DOHH2 (cell line): ENCODE measurements around the gene FAM53B.

Experiments used
- CTCF ChIP-seq: fragments of 200-600 bp; sonication (generic); IDR thresholded peaks from one replicate; pipeline ENCODE4 v1.5.1; 2014; ENCODE audit warnings: antibody characterized with exemption, mild to moderate bottlenecking, low read depth, low read length; ENCODE audit not compliant: poor library complexity, severe bottlenecking
- EZH2phosphoT487 ChIP-seq: fragments of 200-600 bp; sonication (generic); IDR thresholded peaks from 2 replicates; pipeline ENCODE4 v1.6.1; 2017; ENCODE audit warnings: borderline replicate concordance, mild to moderate bottlenecking, antibody characterized with exemption, low read length, moderate library complexity, mixed read lengths

DNA sequence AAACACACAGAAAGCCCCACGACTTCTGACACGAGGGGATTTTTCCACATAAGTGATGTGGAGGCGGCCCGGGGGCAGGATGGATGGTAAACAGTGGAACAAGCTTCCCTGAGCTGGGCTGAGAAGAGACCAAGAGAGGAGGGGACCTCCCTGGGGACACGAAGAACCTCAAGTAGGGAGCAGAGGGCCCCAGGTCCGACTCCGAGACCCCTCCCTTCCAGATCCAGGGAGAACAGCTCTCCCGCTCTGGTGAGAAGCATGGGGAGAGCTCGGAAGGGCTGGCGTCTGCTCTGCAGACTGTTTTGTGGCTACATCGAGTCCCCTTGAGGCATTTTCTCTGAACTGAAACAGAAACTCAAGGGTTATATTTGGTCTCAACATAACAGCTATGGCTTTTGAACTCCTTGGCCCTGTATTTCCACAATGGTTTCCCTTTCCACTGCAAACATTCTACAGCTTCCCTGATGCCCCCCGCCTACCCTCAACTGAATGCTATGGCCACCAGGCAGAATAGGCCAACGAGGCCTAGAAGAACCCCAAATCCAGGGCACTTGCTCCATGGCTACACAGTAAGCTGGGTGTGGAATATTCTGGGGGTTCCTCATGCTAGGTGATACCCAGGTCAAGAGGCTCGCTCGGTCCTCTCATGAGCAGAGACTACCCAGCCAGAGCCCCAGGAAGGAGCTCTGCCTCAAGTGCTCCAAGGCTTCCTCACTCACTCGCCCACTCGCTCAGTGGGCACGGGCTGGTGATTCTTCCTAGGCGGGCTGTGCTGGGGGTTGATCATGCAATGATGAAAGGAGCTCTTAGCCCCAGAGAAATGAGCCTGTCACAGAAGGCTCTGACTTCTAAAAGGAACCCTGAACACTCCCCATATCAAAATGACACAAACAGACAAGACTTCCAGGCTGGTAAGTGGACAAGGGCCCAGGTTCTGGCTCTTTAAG is 47.5 kb downstream of the FAM53B start:
- TF ChIP-seq CTCF (no peak), EZH2phosphoT487 (no peak)
